GM20000 (cell line): ENCODE data around the gene NECAB3.

Experiments used
- DNase-seq: peaks from one replicate; pipeline ENCODE4 v3.0.0; 2012; ENCODE audit warnings: low spot score
- CTCF ChIP-seq: IDR thresholded peaks from 2 replicates; pipeline ENCODE4 v1.5.1; 2012; ENCODE audit warnings: mild to moderate bottlenecking, control low read depth; ENCODE audit errors: extremely low read depth, missing control alignments

NECAB3 gene

GRCh38 chr20:33626190-33626589 is 48.0 kb downstream of the NECAB3 start:
- no peak for TF ChIP-seq CTCF
- no peak for DNase-seq

- no peak for TF ChIP-seq CTCF
- DNase-seq, result no peak
Measured at GRCh38 chr20:33624399-33624798, 49.8 kb downstream of the NECAB3 start.

GRCh38 chr20:33622705-33623365 is 51.4 kb downstream of the NECAB3 start:
- TF ChIP-seq CTCF, result no peak
- no peak for DNase-seq

- TF ChIP-seq CTCF, result no peak
- no peak for DNase-seq
Measured at GRCh38 chr20:33621717-33622400, 52.4 kb downstream of the NECAB3 start.

GRCh38 chr20:33612001-33612400 is 62.2 kb downstream of the NECAB3 start:
- no peak for TF ChIP-seq CTCF
- DNase-seq, result no peak

GRCh38 chr20:33611106-33611505 is 63.1 kb downstream of the NECAB3 start:
- DNase-seq, result no peak

More at GRCh38 chr20:33611106-33611505, 63.1 kb downstream of the NECAB3 start:
- TF ChIP-seq CTCF, result no peak
